Loucy (cell line): ENCODE results near the gene AKAP11.

ENCODE experiments used
- H2AFZ ChIP-seq: fragments of 200-600 bp; sonication (generic); 2 replicates; pipeline ENCODE4 v1.6.0; 2016; ENCODE audit warnings: antibody characterized with exemption, mild to moderate bottlenecking, low read length, moderate library complexity
- H3F3A ChIP-seq: fragments of 200-600 bp; 2 replicates; pipeline ENCODE4 v1.6.0; 2016; ENCODE audit warnings: antibody characterized with exemption, low read depth, mild to moderate bottlenecking
- H3K27me3 ChIP-seq: fragments of 200-600 bp; sonication (generic); 2 replicates; pipeline ENCODE4 v1.6.1; 2014; ENCODE audit warnings: low read length, mild to moderate bottlenecking; ENCODE audit not compliant: insufficient read depth, poor library complexity, severe bottlenecking
- H3K36me3 ChIP-seq: fragments of 200-600 bp; sonication (generic); 2 replicates; pipeline ENCODE4 v1.6.1; 2016; ENCODE audit warnings: low read length; ENCODE audit not compliant: insufficient read depth
- H3K4me1 ChIP-seq: fragments of 200-600 bp; sonication (generic); 2 replicates; pipeline ENCODE4 v1.5.1; 2014; ENCODE audit warnings: low read length, mild to moderate bottlenecking; ENCODE audit not compliant: insufficient read depth, poor library complexity, severe bottlenecking
- H3K4me2 ChIP-seq: fragments of 200-600 bp; sonication (generic); 2 replicates; pipeline ENCODE4 v1.6.0; 2014; ENCODE audit warnings: antibody characterized with exemption, low read length, low read depth, mild to moderate bottlenecking; ENCODE audit not compliant: poor library complexity, severe bottlenecking
- H3K4me3 ChIP-seq: fragments of 200-600 bp; sonication (generic); 2 replicates; pipeline ENCODE4 v1.5.1; 2014; ENCODE audit warnings: low read length, mild to moderate bottlenecking, mixed read lengths; ENCODE audit not compliant: poor library complexity, severe bottlenecking
- H3K79me2 ChIP-seq: fragments of 200-600 bp; sonication (generic); 2 replicates; pipeline ENCODE4 v1.6.1; 2014; ENCODE audit warnings: low read length; ENCODE audit not compliant: insufficient read depth
- H3K9ac ChIP-seq: fragments of 200-600 bp; sonication (generic); 2 replicates; pipeline ENCODE4 v1.6.0; 2014; ENCODE audit warnings: mild to moderate bottlenecking, low read depth, low read length, moderate library complexity; ENCODE audit not compliant: poor library complexity, severe bottlenecking
- H3K9me2 ChIP-seq: fragments of 200-600 bp; sonication (generic); replicated peaks from 2 replicates; pipeline ENCODE4 v1.6.1; 2016; ENCODE audit warnings: low read depth, low read length, mixed read lengths
- H3K9me3 ChIP-seq: fragments of 200-600 bp; sonication (generic); 2 replicates; pipeline ENCODE4 v1.6.1; 2014; ENCODE audit warnings: mild to moderate bottlenecking, antibody characterized with exemption, low read length, low read depth; ENCODE audit not compliant: insufficient read depth
- H4K20me1 ChIP-seq: fragments of 200-600 bp; sonication (generic); 2 replicates; pipeline ENCODE4 v1.6.0; 2014; ENCODE audit warnings: antibody characterized with exemption, low read length, mild to moderate bottlenecking; ENCODE audit not compliant: insufficient read depth, poor library complexity, severe bottlenecking
- CTCF ChIP-seq: fragments of 200-600 bp; sonication (generic); conservative IDR thresholded peaks from 2 replicates; pipeline ENCODE4 v1.5.1; 2014; ENCODE audit warnings: mild to moderate bottlenecking, antibody characterized with exemption, low read length
- EZH2phosphoT487 ChIP-seq: fragments of 200-600 bp; IDR thresholded peaks from 2 replicates; pipeline ENCODE4 v1.6.1; 2018; ENCODE audit warnings: antibody characterized with exemption, mild to moderate bottlenecking, moderate library complexity, borderline replicate concordance

Gene AKAP11

GRCh38 chr13:42233726-42234125, 38.2 kb upstream of the AKAP11 start:
- no peaks in the 10 kb centered on the region for H3F3A ChIP-seq
- H3K9me2 ChIP-seq, result no peaks in the 10 kb centered on the region
- no peak overlapping the region for H3K4me2 ChIP-seq
- H3K9ac ChIP-seq, result no peak overlapping the region
- H2AFZ ChIP-seq, result no peak overlapping the region
- H4K20me1 ChIP-seq, result no peaks in the 10 kb centered on the region
- H3K9me3 ChIP-seq, result no peaks in the 10 kb centered on the region
- H3K4me1 ChIP-seq, result no peaks in the 10 kb centered on the region
- no peak for TF ChIP-seq CTCF
- TF ChIP-seq EZH2phosphoT487, result no peak
- no peaks in the 10 kb centered on the region for H3K27me3 ChIP-seq
- H3K36me3 ChIP-seq, result no peaks in the 10 kb centered on the region
- H3K4me3 ChIP-seq, result no peak overlapping the region
- no peaks in the 10 kb centered on the region for H3K79me2 ChIP-seq

- no peaks in the 10 kb centered on the region for H3F3A ChIP-seq
- H3K79me2 ChIP-seq, result no peaks in the 10 kb centered on the region
- H3K4me3 ChIP-seq, result no peak overlapping the region
- no peak overlapping the region for H3K4me2 ChIP-seq
- no peaks in the 10 kb centered on the region for H3K27me3 ChIP-seq
- no peaks in the 10 kb centered on the region for H3K36me3 ChIP-seq
- H3K9me2 ChIP-seq, result no peaks in the 10 kb centered on the region
- no peak overlapping the region for H3K9ac ChIP-seq
- no peak overlapping the region for H2AFZ ChIP-seq
- no peaks in the 10 kb centered on the region for H3K4me1 ChIP-seq
- TF ChIP-seq EZH2phosphoT487 (no peak), CTCF (no peak)
- H4K20me1 ChIP-seq, result no peaks in the 10 kb centered on the region
- H3K9me3 ChIP-seq, result no peaks in the 10 kb centered on the region
Observed at GRCh38 chr13:42239161-42239560, 32.8 kb upstream of the AKAP11 start.

- Histone ChIP-seq H2AFZ (no peak overlapping the region), H4K20me1 (no peaks in the 10 kb centered on the region), H3K27me3 (no peaks in the 10 kb centered on the region), H3K79me2 (no peaks in the 10 kb centered on the region), H3K9me2 (no peaks in the 10 kb centered on the region), H3K9me3 (no peaks in the 10 kb centered on the region), H3K36me3 (no peaks in the 10 kb centered on the region), H3K4me1 (no peaks in the 10 kb centered on the region), H3K9ac (no peak overlapping the region), H3K4me3 (no peak overlapping the region), H3K4me2 (no peak overlapping the region), H3F3A (no peaks in the 10 kb centered on the region)
- no peak for TF ChIP-seq CTCF
- TF ChIP-seq EZH2phosphoT487, result no peak
Observed at GRCh38 chr13:42239644-42240043, 32.3 kb upstream of the AKAP11 start.
